HS-5 (cell line): Measurements from ENCODE around the gene MINDY4.
A peak's percentile ranks its signal among the peaks of the same experiment; 100 is the strongest.

ENCODE experiments used
- DNase-seq: peaks from one replicate; pipeline ENCODE4 v3.0.0-alpha.2; 2012; ENCODE audit warnings: low read depth

MINDY4 gene

DNA sequence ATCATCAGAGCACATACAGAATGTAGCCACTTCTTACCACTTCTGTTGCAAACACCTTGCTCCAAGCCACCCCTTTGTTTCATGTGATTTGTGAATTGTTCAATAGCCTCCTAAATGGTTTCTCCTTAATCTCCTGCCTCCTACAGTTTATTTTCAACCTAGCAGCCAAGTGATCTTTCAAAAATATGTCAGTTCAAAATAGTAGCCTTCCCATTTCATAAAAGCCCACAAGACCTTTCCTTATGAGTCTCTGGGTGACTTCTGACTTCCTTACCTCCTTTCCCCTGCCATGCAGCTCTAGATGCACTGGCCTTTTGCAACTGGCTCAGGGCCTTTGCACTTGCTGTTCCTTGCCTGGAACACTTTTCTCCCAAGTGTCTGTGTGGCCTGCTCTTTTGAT lies 4.8 kb downstream of the MINDY4 start:
- DNase-seq = no peak

DNA sequence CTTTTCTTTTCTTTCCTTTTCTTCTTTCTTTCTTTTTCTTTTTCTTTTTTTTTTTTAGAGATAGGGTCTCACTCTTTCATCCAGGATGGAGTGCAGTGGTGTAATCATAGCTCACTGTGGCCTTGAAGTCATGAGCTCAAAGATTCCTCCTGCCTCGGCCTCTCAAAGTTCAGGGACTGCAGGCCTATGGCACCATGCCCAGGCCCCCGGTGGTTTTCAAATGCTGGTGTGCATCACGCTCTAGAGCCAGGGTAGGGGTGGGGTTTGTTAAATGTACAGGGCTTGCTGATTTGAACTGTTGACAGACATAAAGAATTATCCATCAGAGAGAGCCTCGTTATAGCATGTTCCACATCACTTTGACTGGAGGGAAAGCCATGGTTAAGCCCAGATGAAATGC lies 5.8 kb downstream of the MINDY4 start:
- DNase-seq = no peak

DNA sequence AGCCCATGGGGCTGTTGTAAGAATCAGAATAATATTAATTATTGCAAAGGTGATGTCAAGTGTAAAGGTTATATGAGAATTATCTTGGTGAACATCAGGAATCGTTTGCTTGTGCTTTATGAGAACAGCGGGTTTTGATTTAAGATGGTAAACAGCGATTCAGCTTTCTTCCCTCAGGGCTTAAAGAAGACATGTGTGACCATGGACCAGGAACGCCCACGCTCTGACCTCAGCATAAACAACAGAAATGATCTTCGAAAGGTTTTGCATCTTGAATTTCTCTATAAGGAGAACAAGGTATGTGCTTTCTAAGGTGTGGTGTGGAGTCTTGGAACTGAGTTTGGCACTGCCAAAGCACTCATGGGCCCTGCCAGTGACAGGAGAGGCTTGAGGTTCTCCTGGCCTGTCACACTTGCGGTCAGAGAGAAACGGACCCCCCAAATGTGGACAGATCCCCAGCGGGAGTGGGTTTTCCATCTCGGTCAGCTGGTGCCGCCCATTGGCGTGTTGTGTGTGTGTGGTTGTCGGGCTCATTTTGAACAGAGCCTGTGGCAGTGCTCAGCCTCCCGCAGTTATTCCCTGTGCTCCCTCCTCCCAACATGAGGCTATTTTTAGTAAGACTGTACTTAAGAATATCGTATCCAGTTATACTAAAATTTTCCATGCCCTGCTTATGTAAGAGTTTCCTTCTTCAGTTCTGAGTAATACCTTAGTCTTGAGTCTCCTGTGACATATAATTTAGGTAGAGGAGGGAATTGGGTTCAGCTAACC lies 7.2 kb downstream of the MINDY4 start:
- no peak for DNase-seq

DNA sequence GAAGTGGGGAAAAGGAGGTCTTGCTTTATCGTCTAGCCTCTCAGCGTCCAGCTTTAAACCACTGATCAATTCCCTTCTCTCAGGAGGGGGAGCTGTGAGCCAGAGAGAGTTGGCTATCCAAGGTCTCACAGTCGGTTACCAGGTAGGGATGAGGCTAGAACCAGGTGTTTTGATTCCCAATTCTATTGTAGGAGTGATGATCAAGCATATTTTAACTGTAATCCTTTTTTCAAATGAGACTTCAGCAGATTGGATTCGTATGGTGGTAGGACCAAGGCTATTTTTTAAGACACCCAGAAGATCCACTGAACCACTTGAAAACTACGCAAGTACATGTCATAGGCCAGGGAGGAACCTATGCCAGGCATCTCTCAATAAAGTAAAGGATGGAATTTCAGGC lies 8.4 kb downstream of the MINDY4 start:
- no peak for DNase-seq

DNA sequence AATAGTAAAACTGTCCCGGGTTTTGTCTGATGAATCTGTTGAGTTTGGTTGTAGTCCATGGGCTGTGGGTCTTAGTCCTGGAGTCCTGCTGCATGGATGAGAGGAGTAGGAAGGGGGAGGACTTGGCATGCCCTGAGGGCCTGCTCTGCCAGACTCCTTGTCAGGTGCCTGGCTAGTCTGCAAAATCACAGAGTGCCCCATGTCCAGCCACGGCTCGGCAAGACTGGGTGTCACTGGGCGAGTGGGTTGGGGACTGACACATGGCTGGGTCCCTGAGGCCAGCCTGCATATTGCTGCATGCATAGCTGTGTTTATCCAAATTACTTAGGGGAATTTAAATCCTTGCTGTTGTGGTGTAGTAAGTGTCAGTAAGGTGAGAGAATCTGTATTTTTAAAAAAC lies 9.7 kb downstream of the MINDY4 start:
- DNase-seq = no peak

DNA sequence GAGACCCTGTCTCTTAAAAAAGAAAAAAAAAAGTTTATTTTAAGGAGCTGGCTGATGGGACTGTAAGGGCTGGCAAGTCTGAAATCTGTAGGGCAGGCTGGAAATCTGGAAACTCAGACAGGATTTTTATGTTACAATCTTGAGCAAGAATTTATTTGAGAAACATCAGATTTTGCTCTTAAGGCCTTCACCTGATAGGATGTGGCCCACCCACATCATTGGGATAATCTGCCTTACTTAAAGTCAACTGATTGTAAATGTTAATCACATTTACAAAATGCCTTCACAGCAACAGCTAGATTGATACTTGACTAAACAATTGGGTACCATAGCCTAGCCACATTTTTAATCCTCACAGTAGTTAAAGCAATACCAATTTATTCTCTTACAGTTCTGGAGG lies 11.5 kb downstream of the MINDY4 start:
- no peak for DNase-seq

DNA sequence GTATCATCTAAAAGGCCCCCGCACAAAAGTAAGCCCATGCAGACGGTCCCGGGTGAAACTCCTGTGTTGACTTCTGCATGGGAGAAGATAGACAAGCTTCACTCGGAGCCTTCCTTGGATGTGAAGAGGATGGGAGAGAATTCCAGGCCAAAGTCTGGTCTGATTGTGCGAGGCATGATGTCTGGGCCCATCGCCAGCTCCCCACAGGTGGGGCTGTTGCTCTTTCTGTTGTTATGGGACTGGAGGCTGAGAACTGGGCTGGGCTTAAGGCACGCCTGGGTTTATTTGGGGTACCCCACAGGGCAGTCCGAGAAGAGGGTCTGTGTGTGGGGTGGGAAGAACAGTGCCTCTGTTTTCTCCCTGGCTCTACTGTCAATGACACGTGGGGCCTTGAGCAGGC lies 14.6 kb downstream of the MINDY4 start:
- DNase-seq = no peak

DNA sequence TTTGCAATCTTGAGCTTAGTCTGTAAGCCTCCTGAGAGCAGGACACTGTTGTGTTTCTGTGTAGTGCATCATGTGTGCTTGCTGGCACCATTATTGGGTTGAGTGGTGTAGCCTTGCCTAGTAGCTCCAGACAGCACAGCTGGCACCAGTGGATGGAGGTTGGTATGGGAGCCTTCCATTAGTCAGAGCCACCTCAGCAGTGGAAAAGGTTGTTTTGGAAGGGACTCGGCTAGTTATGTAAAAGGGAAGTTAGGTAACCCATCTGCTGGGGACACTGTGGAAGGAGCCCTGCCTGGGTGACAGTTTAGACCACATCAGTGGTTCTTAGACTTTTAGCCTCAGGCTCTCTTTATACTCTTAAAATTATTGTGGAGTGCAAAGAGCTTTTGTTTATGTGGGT lies 16.3 kb downstream of the MINDY4 start:
- no peak for DNase-seq

DNA sequence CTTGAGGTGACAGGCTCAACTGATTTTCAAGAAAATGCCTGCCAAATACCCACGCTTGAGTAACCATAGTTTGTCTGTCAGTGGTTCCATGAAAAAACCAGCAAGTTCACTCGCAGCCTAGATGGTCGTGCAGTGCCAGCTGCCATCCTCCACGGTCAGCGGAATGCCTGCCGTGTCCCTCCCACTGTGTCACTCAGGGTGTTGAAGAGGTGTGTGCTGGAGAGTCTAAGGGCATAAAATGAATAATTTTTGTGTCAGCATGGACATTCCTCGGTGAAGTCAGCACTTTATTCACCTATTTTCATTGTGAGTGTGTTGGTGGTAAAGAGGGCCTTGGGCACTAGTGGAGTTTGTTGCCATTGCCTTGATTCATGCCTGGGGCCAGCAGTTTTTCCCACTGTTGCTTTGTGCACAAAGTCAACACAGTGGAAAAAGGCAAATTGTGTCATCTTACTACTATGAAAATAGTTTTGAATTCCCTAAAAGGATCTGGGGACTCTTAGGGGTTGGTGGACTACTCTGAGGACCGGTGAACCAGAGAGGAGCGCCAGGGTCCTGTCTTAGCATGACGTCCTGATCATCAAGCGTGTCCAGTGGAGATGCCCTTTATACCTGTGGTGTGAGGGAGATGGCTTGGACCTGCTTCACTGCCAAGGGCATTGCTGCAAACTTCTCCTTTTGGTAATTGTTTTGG lies 17.6 kb downstream of the MINDY4 start:
- no peak for DNase-seq

DNA sequence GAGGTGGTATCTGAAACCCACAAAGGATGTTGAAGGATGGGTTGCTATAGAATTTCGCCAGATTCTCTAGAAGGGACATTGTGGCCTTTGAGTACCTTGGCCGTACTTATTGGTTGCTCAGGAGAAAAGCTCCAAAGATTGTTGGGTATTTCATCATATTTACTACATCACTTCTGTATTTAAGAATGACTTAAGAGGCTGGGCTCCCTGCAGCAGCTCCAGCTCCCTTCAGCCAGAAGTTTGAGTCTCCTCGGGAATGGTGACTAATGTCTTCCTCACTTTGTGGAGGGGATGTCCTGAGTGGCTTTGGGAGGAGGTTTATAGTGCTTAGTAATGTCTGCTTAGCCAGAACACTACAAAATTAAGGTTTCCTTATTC lies 18.1 kb downstream of the MINDY4 start:
- peak; percentile 79 for DNase-seq

DNA sequence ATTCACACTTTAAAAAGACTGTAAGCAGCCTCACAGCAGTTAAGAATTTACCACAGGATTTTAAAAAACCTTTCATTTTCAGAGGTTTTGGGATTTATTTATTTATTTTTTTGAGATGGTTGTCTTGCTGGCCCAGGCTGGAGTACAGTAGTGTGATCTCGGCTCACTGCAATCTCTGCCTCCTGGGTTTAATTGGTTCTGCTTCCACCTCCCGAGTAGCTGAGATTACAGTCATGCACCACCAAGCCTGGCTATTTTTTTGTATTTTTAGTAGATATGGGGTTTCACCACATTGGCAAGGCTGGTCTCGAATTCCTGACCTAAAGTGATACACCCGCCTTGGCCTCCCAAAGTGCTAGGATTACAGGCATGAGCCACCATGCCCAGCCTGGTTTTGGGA lies 19.1 kb downstream of the MINDY4 start:
- DNase-seq = no peak

DNA sequence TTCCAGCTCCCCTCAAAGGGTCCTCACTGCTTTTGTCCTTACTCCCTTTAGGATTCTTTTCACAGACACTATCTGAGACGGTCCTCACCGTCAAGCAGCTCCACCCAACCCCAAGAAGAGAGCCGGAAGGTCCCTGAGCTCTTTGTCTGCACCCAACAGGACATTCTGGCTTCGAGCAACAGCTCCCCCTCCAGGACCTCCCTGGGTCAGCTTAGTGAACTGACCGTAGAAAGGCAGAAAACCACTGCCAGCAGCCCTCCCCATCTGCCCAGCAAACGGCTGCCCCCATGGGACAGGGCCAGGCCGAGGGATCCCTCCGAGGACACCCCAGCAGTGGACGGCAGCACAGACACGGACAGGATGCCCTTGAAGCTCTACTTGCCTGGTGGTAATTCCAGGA lies 19.9 kb downstream of the MINDY4 start:
- no peak for DNase-seq

DNA sequence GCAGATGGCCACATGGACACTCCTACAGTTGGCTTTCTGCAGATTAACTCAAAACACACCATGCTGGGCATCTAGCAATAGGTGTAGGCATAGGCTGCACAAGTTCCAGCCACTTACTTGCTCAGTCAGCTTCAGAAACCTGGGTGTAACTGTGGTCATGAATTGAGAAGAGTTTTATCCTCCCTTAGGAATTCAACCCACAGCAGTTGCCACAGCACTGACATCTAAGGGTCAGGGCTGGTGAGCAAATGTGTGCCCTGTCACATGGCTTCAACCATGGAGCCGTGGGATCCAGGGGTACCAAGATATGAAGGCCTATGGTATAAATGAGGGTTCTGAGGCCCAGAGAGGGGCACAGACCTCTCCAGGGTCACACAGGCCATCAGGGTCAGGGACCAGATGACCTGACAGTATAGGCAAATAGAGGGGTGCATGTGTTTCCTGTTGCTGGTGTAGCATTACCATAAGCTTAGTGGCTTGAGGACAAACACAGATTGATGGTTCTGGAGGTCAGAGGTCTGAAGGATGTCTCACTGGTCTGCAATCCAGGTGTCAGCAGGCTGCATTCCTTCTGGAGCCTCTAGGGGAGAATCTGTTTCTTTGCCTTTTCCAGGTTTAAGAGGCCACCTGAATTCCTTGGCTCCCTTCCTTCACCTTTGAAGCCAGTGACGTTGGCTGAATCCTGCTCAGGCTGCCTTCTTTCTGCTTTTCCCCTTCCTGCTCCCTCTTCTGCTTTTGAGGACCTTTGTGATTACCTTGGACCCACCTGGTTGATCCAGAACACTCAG lies 24.1 kb downstream of the MINDY4 start:
- no peak for DNase-seq

DNA sequence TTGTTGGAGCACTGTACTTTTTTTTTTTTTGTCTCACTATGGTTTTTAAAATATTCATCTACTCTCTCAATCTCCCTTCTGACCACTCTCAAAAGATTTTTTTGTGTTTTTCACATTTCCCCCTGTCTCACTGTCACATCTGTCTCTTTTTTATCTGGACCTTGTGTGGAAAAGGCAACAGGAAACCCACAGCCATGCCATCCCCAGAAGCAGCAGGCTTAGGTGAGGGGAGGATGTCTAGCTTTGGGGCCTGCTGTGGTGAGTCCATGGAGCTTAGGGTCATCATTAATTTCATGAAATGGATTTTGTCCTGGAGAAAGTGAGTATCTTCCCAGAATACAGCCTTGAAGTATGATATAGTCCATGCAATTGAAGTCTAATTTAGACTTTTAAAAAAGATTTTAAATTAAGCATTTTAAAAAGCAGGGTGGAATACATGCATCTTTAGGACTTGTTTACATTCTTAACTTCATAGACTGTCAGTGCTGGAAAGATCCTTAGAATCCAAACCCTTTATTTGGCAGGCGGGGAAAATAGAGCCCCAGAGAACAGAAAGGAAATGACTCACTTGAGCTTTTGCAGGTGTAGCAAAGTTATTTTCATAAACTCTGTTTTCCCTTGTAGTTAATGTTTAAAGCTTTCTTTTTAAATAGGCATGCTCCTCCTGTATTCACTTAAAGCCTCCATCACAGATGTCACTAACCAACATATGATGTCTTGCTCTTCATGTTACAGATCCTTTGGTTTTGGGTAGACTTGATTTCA lies 25.1 kb downstream of the MINDY4 start:
- DNase-seq = no peak

DNA sequence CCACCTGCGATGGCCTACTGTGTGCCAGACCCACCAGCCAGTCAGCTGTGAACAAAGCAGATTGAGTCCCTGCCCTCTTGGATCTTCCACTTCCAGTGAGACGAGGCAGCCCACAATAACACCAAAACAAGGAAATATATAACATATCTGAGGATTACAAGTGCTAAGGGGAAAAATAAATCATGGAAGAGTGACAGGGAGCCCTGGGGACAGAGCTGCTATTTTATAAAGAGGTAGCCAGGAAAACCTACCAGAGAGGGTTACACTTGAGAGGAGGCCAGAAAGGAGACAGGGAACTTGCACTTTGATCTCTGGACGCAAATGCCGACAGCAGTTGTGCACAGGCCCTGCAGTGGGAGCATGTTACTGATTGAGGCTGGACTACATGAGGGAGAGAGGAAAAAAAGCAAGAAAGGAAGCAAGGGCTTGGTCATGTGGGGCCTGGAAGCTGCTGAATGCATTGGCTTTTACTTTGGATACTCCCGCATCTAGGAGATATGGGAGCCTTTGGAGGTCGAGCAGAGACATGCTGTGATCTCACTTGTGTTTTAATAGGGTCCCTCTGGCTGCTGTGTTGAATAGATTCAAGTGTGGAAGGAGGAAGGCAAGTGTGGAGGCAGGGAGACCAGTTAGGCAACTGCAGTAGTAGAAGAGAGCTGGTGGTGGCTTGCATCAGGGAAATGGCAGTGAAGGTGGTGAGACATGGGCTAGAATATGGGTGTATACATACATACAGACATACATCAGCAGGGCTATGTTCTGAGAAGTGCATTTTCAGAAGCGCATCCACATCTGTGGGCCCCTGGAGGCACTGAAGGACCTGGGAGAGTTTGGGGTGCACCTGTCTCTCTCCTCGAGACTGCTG lies 26.2 kb downstream of the MINDY4 start:
- no peak for DNase-seq

DNA sequence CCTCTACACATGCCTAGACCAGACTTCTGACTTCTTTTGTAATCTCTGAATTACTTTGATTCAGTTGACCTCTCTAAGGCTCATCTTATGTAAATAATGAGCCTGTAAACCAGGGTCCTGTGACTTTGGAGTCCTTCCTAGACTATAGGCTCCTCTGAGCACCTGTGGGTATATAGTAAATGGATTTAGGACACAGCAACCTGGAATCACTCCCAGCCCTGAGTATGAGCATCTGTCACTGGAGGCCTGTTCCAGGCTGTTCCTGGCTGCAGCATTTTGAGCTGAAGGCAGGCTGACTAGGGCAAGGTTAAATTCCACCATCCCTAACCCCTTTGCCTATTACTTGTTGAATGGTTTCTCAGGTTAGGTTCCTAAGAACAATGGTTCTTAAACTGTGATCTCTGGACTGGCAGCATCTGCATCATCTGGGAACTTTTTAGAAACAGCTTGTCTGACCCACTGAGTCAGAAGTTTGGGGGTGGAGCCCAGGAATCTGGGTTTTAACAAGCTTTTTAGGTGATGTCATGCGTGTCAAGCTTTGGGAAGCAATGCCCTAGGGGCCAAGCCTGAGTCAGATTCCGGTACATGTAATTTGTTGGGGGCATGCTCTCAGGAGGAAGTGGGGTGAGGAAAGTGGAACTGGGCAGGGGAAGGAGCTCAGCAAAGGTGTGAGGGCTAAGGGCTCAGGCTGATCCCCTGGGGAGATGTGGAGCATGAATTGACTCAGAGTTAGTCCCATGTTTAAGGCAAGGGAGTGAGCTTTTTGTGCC lies 28.2 kb downstream of the MINDY4 start:
- peak; percentile 99 for DNase-seq

DNA sequence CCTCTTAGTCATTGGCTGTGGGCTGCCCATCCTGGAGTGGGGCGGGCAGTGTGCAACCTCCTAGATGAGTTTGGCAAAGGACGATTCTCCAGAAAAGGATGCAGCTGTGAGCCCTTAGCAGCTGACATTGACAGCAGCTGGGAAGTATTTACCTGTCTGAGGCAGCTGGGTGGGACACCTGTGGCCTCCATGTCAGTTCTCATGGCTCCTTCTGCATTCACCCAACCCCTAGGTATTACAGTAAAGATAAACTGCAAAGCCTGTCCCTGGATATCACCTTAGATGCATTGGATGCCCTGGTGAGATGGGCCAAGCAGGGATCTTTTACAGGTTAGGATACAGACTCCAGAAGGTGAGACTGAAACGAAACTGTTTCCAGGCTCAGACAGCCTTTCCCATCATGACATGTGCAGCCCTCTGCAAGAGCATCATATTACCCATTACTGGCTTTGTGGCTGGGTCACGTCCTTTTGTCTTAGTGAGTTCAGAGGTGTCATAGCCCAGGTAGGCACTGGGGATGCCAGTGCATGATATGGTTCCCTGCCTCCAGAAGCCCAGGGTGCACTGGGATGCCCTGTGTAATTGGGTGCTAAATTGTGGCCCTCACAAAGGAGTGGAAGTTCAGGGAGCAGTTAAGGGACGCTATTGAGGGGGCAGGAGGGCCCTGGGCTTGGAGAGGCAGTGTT lies 28.9 kb downstream of the MINDY4 start:
- DNase-seq = no peak

DNA sequence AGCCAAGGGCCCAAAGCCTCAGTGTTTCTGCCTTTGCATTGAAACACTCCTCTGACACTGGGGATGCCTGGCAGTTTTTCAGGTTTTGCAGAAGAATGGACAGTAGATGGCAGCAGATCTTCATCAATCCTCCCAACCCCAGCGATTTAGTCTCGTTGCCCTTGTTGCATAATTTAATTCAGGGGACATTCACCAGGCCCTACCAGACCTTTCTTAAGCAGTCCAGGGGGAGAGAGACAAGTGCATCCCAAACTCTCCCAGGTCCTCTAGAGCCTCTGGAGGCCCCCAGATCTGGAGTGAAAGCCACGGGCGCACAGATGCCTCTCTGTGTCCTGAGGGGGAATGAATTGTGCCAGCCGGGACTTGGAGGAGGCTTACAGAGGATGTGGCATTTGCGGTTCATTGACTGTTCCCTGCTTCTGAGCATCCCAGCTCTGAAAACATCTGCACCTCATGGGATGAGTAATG lies 29.6 kb downstream of the MINDY4 start:
- DNase-seq = peak; percentile 80

DNA sequence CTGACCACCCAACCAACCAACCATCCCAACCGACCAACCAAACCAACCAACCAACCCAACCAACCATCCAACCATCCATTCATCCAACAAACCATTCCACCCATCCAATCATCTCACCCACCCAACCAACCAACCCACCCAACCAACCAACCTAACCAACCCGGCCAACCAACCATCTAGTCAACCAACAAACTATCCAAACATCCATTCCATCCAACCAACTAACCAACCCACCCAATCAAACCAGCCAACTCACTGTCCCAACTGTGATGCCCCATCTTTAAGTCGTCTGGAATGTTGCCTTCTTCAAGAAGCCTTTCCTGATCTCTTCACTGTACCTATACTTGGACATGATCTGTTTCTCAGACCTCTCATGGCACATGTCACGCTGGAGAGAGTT lies 31.6 kb downstream of the MINDY4 start:
- no peak for DNase-seq
